PFSK-1 (cell line): ENCODE measurements around the gene ASIC4.

Experiments
- POLR2AphosphoS5 ChIP-seq: IDR thresholded peaks from 2 replicates; pipeline ENCODE4 v1.6.1; 2012; ENCODE audit warnings: low read depth, mild to moderate bottlenecking, control low read depth, low read length, moderate library complexity
- TAF1 ChIP-seq: IDR thresholded peaks from 2 replicates; pipeline ENCODE4 v1.6.1; 2012; ENCODE audit warnings: low read length, control low read depth, borderline replicate concordance; ENCODE audit not compliant: insufficient read depth
- TF ChIP-seq, protein P1 (sequence below), 2 experiments: IDR thresholded peaks; 2 replicates each; pipeline versions ENCODE4 v1.6.1 to v1.8.0; 2011 to 2012; ENCODE audit warnings: low read depth in 2 of 2, low read length in 2 of 2, control low read depth in 1 of 2, inconsistent platforms in 1 of 2, mild to moderate bottlenecking in 1 of 2, moderate library complexity in 1 of 2; ENCODE audit not compliant: insufficient read depth in 1 of 2

GRCh38 chr2:219492575-219492974 lies 21.7 kb upstream of the ASIC4 start:
- TF ChIP-seq POLR2AphosphoS5 (no peak), TAF1 (no peak)
- TF ChIP-seq, protein P1, sequence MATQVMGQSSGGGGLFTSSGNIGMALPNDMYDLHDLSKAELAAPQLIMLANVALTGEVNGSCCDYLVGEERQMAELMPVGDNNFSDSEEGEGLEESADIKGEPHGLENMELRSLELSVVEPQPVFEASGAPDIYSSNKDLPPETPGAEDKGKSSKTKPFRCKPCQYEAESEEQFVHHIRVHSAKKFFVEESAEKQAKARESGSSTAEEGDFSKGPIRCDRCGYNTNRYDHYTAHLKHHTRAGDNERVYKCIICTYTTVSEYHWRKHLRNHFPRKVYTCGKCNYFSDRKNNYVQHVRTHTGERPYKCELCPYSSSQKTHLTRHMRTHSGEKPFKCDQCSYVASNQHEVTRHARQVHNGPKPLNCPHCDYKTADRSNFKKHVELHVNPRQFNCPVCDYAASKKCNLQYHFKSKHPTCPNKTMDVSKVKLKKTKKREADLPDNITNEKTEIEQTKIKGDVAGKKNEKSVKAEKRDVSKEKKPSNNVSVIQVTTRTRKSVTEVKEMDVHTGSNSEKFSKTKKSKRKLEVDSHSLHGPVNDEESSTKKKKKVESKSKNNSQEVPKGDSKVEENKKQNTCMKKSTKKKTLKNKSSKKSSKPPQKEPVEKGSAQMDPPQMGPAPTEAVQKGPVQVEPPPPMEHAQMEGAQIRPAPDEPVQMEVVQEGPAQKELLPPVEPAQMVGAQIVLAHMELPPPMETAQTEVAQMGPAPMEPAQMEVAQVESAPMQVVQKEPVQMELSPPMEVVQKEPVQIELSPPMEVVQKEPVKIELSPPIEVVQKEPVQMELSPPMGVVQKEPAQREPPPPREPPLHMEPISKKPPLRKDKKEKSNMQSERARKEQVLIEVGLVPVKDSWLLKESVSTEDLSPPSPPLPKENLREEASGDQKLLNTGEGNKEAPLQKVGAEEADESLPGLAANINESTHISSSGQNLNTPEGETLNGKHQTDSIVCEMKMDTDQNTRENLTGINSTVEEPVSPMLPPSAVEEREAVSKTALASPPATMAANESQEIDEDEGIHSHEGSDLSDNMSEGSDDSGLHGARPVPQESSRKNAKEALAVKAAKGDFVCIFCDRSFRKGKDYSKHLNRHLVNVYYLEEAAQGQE (IDR thresholded peaks at IDR 0.05; ENCODE audit: insufficient read depth in 1 of 2, low read depth in 2 of 2, low read length in 2 of 2), result no peak
